ENCODE measurements around the gene TMEM259.

TMEM259 gene

GRCh38 chr19:1051791-1052190 lies 30.9 kb upstream of the TMEM259 start:
- Histone ChIP-seq H3K27me3 (ENCODE audit: insufficient read depth, low read length) (no peaks in the 10 kb centered on the region), H3K9me3 (ENCODE audit: low read length) (peaks cover 3% of the 10 kb centered on the region), H3K36me3 (ENCODE audit: insufficient read depth, low read length) (no peaks in the 10 kb centered on the region), H2AFZ (ENCODE audit: low read depth, low read length) (no peak overlapping the region), H3K4me1 (ENCODE audit: insufficient read depth, low read length) (no peaks in the 10 kb centered on the region), H3K4me3 (ENCODE audit: low read length) (no peak overlapping the region)

- no peaks in the 10 kb centered on the region for H3K4me1 ChIP-seq (ENCODE audit: insufficient read depth, low read length)
- H2AFZ ChIP-seq (ENCODE audit: low read depth, low read length) = no peak overlapping the region
- H3K9me3 ChIP-seq (ENCODE audit: low read length) = peaks cover 3% of the 10 kb centered on the region
- no peaks in the 10 kb centered on the region for H3K27me3 ChIP-seq (ENCODE audit: insufficient read depth, low read length)
- no peak overlapping the region for H3K4me3 ChIP-seq (ENCODE audit: low read length)
- no peaks in the 10 kb centered on the region for H3K36me3 ChIP-seq (ENCODE audit: insufficient read depth, low read length)
Measured at GRCh38 chr19:1050989-1051788, 30.3 kb upstream of the TMEM259 start.

GRCh38 chr19:1049800-1050199 lies 28.9 kb upstream of the TMEM259 start:
- Histone ChIP-seq H3K27me3 (ENCODE audit: insufficient read depth, low read length) (no peaks in the 10 kb centered on the region), H3K36me3 (ENCODE audit: insufficient read depth, low read length) (no peaks in the 10 kb centered on the region), H3K9me3 (ENCODE audit: low read length) (peaks cover 3% of the 10 kb centered on the region), H3K4me1 (ENCODE audit: insufficient read depth, low read length) (no peaks in the 10 kb centered on the region), H3K4me3 (ENCODE audit: low read length) (no peak overlapping the region), H2AFZ (ENCODE audit: low read depth, low read length) (no peak overlapping the region)

- H3K4me3 ChIP-seq (ENCODE audit: low read length) = no peak overlapping the region
- peaks cover 3% of the 10 kb centered on the region for H3K9me3 ChIP-seq (ENCODE audit: low read length)
- H2AFZ ChIP-seq (ENCODE audit: low read depth, low read length) = no peak overlapping the region
- H3K27me3 ChIP-seq (ENCODE audit: insufficient read depth, low read length) = no peaks in the 10 kb centered on the region
- H3K4me1 ChIP-seq (ENCODE audit: insufficient read depth, low read length) = no peaks in the 10 kb centered on the region
- no peaks in the 10 kb centered on the region for H3K36me3 ChIP-seq (ENCODE audit: insufficient read depth, low read length)
Measured at GRCh38 chr19:1049106-1049505, 28.2 kb upstream of the TMEM259 start.

DNA sequence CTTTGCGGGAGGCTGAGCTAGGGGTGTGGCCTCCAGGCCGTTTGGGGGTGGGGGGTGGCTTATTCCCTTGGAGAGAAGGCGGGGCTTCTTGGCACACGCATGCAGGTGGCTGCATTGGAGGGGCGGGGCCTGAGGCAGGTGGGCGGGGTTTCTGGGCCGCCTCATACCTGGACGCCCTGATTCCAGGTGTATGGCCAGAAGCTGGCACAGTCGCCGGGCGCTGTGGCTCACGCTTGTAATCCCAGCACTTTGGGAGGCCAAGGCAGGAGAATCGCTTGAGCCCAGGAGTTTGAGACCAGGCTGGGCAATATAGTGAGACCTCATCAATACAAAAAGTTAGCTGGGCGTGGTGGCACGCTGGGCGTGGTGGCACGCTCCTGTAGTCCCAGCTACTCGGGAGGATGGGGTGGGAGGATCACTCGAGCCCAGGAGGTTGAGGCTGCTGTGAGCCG lies 26.8 kb upstream of the TMEM259 start:
- Histone ChIP-seq H3K36me3 (ENCODE audit: insufficient read depth, low read length) (no peaks in the 10 kb centered on the region), H3K4me3 (ENCODE audit: low read length) (no peak overlapping the region), H3K27me3 (ENCODE audit: insufficient read depth, low read length) (no peaks in the 10 kb centered on the region), H3K4me1 (ENCODE audit: insufficient read depth, low read length) (no peaks in the 10 kb centered on the region), H3K9me3 (ENCODE audit: low read length) (peaks cover 3% of the 10 kb centered on the region), H2AFZ (ENCODE audit: low read depth, low read length) (no peak overlapping the region)

GRCh38 chr19:1046836-1047695 lies 26.1 kb upstream of the TMEM259 start:
- H3K4me3 ChIP-seq (ENCODE audit: low read length) = no peak overlapping the region

GRCh38 chr19:1046117-1046626 lies 25.2 kb upstream of the TMEM259 start:
- Histone ChIP-seq H3K4me3 (ENCODE audit: low read length) (no peak overlapping the region), H3K4me1 (ENCODE audit: insufficient read depth, low read length) (peaks cover 3% of the 10 kb centered on the region), H3K36me3 (ENCODE audit: insufficient read depth, low read length) (no peaks in the 10 kb centered on the region), H2AFZ (ENCODE audit: low read depth, low read length) (no peak overlapping the region), H3K9me3 (ENCODE audit: low read length) (peaks cover 1% of the 10 kb centered on the region), H3K27me3 (ENCODE audit: insufficient read depth, low read length) (no peaks in the 10 kb centered on the region)

More at GRCh38 chr19:1046836-1047695, 26.1 kb upstream of the TMEM259 start:
- H3K9me3 ChIP-seq (ENCODE audit: low read length) = peaks cover 3% of the 10 kb centered on the region
- H3K27me3 ChIP-seq (ENCODE audit: insufficient read depth, low read length) = no peaks in the 10 kb centered on the region
- no peaks in the 10 kb centered on the region for H3K4me1 ChIP-seq (ENCODE audit: insufficient read depth, low read length)
- H3K36me3 ChIP-seq (ENCODE audit: insufficient read depth, low read length) = no peaks in the 10 kb centered on the region
- H2AFZ ChIP-seq (ENCODE audit: low read depth, low read length) = no peak overlapping the region

- peaks cover 11% of the 10 kb centered on the region for H3K4me1 ChIP-seq (ENCODE audit: insufficient read depth, low read length)
- H3K27me3 ChIP-seq (ENCODE audit: insufficient read depth, low read length) = no peaks in the 10 kb centered on the region
- no peak overlapping the region for H2AFZ ChIP-seq (ENCODE audit: low read depth, low read length)
- H3K36me3 ChIP-seq (ENCODE audit: insufficient read depth, low read length) = no peaks in the 10 kb centered on the region
- H3K9me3 ChIP-seq (ENCODE audit: low read length) = no peaks in the 10 kb centered on the region
- H3K4me3 ChIP-seq (ENCODE audit: low read length) = no peak overlapping the region
Measured at GRCh38 chr19:1045247-1045603, 24.3 kb upstream of the TMEM259 start.

DNA sequence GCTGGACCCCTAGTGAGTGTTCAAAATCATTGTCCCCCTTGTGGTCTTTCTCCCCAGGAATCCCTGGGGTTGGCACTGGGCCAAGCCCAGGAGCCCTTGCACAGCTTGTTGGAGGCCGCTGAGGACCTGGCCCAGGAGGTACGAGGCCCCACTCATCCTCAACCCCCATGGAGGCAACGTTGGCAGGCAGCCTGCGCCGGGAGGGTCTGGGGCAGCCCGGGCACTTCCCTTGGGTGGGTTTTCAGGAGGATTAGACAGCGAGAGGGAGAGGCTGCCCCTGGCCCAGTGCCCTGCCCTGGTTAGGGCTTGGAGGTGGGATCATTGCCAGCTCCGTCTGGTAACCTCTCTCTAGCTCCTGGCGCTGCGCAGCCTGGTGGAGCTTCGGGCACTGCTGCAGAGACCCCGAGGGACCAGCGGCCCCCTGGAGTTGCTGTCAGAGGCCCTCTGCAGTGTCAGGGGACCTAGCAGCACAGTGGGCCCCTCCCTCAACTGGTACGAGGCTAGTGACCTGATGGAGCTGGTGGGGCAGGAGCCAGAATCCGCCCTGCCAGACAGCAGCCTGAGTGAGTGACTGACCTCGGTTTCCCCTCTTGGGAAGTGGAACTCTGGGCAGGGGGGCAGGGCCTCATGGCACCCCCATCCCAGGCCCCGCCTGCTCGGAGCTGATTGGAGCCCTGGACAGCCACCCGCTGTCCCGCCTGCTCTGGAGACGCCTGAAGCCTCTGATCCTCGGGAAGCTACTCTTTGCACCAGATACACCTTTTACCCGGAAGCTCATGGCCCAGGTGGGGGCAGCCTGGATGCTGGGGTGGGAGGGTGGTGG lies 22.0 kb upstream of the TMEM259 start:
- no peak overlapping the region for H2AFZ ChIP-seq (ENCODE audit: low read depth, low read length)
- no peaks in the 10 kb centered on the region for H3K27me3 ChIP-seq (ENCODE audit: insufficient read depth, low read length)
- peaks cover 1% of the 10 kb centered on the region for H3K36me3 ChIP-seq (ENCODE audit: insufficient read depth, low read length)
- peaks cover 18% of the 10 kb centered on the region for H3K4me1 ChIP-seq (ENCODE audit: insufficient read depth, low read length)
- H3K9me3 ChIP-seq (ENCODE audit: low read length) = no peaks in the 10 kb centered on the region
- H3K4me3 ChIP-seq (ENCODE audit: low read length) = no peak overlapping the region

GRCh38 chr19:1041835-1042685 lies 21.1 kb upstream of the TMEM259 start:
- H3K27me3 ChIP-seq (ENCODE audit: insufficient read depth, low read length) = no peaks in the 10 kb centered on the region
- peaks cover 7% of the 10 kb centered on the region for H3K36me3 ChIP-seq (ENCODE audit: insufficient read depth, low read length)
- peaks cover 18% of the 10 kb centered on the region for H3K4me1 ChIP-seq (ENCODE audit: insufficient read depth, low read length)
- no peak overlapping the region for H3K4me3 ChIP-seq (ENCODE audit: low read length)
- no peaks in the 10 kb centered on the region for H3K9me3 ChIP-seq (ENCODE audit: low read length)
- no peak overlapping the region for H2AFZ ChIP-seq (ENCODE audit: low read depth, low read length)

DNA sequence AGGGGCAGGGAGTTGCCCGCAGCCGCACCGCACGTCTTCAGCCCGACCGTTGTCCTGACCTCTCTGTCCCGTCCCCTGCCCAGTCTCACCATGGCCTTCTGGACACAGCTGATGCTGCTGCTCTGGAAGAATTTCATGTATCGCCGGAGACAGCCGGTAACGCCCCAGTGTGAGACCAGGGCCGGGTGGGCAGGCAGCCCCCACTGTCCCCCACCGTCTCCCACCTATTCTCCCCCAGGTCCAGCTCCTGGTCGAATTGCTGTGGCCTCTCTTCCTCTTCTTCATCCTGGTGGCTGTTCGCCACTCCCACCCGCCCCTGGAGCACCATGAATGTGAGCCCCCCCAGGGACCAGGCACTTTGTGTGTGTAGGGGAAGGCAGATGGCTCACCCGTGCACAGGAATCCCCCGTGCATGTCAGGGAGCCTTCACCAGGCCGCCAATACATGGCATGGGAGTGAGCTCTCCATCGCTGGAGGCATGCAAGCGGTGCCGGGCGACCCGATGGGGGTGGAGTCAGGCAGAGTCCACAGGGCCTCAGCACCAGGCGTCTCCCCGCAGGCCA lies 20.4 kb upstream of the TMEM259 start:
- peaks cover 10% of the 10 kb centered on the region for H3K36me3 ChIP-seq (ENCODE audit: insufficient read depth, low read length)
- peaks cover 18% of the 10 kb centered on the region for H3K4me1 ChIP-seq (ENCODE audit: insufficient read depth, low read length)
- no peaks in the 10 kb centered on the region for H3K9me3 ChIP-seq (ENCODE audit: low read length)
- no peaks in the 10 kb centered on the region for H3K27me3 ChIP-seq (ENCODE audit: insufficient read depth, low read length)
- no peak overlapping the region for H2AFZ ChIP-seq (ENCODE audit: low read depth, low read length)
- peak overlapping the region; percentile 59 for H3K4me3 ChIP-seq (ENCODE audit: low read length)

All from neuron (in vitro differentiated cells).